ENCODE measurements around the gene CDCA3.

Gene CDCA3

DNA sequence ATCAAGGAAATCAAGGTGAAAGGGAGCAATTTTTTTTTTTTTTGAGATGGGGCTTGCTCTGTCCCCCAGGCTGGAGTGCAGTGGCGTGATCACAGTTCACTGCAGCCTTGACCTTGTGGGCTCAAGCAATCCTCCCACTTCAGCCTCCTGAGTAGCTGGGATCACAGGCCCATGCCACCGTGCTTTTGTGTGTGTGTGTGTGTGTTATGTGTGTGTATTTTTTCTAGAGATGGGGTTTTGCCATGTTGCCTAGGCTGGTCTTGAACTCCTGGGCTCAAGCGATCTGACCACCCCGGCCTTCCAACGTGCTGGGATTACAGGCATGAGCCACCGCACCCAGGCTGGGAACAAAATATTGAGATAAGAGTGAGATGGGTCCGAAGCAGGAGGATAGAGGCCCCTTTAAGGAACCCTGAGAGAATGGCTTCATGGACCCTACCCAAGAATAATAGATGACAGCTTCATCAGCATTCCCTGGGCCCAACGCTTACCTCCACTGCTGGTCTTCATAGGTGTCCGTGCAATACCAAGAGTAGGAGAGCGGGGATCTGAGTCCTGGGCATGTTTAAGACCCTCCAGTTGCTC lies 1.0 kb downstream of the CDCA3 start:
- TF ChIP-seq, protein P1, sequence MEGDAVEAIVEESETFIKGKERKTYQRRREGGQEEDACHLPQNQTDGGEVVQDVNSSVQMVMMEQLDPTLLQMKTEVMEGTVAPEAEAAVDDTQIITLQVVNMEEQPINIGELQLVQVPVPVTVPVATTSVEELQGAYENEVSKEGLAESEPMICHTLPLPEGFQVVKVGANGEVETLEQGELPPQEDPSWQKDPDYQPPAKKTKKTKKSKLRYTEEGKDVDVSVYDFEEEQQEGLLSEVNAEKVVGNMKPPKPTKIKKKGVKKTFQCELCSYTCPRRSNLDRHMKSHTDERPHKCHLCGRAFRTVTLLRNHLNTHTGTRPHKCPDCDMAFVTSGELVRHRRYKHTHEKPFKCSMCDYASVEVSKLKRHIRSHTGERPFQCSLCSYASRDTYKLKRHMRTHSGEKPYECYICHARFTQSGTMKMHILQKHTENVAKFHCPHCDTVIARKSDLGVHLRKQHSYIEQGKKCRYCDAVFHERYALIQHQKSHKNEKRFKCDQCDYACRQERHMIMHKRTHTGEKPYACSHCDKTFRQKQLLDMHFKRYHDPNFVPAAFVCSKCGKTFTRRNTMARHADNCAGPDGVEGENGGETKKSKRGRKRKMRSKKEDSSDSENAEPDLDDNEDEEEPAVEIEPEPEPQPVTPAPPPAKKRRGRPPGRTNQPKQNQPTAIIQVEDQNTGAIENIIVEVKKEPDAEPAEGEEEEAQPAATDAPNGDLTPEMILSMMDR (IDR thresholded peaks at IDR 0.05; ENCODE audit: low read depth, low read length, missing control alignments): no peak
- H3K4me3 ChIP-seq (ENCODE audit: low read depth, low read length): peak overlapping the region; percentile 79
- DNase-seq (ENCODE audit: low read depth): no peak
- in situ Hi-C loops (cut with HindIII; ENCODE audit: low sequenced_read_pairs): no loop called here

GRCh38 chr12:6849427-6849826 lies 1.7 kb downstream of the CDCA3 start:
- no peak for DNase-seq (ENCODE audit: low read depth)
- H3K4me3 ChIP-seq (ENCODE audit: low read depth, low read length): no peak overlapping the region
- TF ChIP-seq, protein P1 (IDR thresholded peaks at IDR 0.05; ENCODE audit: low read depth, low read length, missing control alignments): no peak
- in situ Hi-C loops (cut with HindIII; ENCODE audit: low sequenced_read_pairs): no loop called here

GRCh38 chr12:6847676-6848075 lies 3.4 kb downstream of the CDCA3 start:
- H3K4me3 ChIP-seq (ENCODE audit: low read depth, low read length): no peak overlapping the region
- in situ Hi-C loops (cut with HindIII; ENCODE audit: low sequenced_read_pairs): no loop called here
- TF ChIP-seq, protein P1 (IDR thresholded peaks at IDR 0.05; ENCODE audit: low read depth, low read length, missing control alignments): no peak
- no peak for DNase-seq (ENCODE audit: low read depth)

DNA sequence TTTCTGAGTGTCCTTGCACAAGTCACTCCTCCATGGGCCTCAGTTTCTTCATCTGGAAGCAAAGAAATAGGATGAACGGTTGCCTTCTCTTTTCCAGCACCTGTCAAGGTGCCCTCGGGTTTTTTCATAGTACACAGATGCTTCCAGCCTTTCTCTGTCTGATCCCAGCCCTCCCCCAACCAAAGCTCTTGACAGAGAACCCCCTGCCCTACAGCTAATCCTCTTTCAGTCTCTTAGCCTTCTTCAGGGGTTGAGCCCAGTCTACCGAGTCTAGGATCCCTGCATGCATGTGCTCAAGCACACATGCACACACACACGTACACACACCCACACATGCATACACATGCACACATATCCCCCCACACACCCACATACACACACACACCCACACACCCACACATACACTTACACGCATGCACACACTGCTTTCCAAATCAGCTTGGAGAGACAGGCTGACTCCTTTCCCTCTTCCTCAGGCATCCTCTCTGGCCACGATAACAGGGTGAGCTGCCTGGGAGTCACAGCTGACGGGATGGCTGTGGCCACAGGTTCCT lies 4.7 kb downstream of the CDCA3 start:
- H3K4me3 ChIP-seq (ENCODE audit: low read depth, low read length): no peak overlapping the region
- DNase-seq (ENCODE audit: low read depth): no peak
- in situ Hi-C loops (cut with HindIII; ENCODE audit: low sequenced_read_pairs): no loop called here

GRCh38 chr12:6845395-6845794 lies 5.7 kb downstream of the CDCA3 start:
- DNase-seq (ENCODE audit: low read depth): no peak
- TF ChIP-seq, protein P1 (IDR thresholded peaks at IDR 0.05; ENCODE audit: low read depth, low read length, missing control alignments): no peak
- no peak overlapping the region for H3K4me3 ChIP-seq (ENCODE audit: low read depth, low read length)
- in situ Hi-C loops (cut with HindIII; ENCODE audit: low sequenced_read_pairs): no loop called here

More for the DNA sequence above, 4.7 kb downstream of the CDCA3 start:
- TF ChIP-seq, protein P1 (IDR thresholded peaks at IDR 0.05; ENCODE audit: low read depth, low read length, missing control alignments): no peak

GRCh38 chr12:6843118-6843902 lies 7.8 kb downstream of the CDCA3 start:
- in situ Hi-C loops (cut with HindIII; ENCODE audit: low sequenced_read_pairs): no loop called here
- TF ChIP-seq, protein P1 (IDR thresholded peaks at IDR 0.05; ENCODE audit: low read depth, low read length, missing control alignments): no peak
- no peak overlapping the region for H3K4me3 ChIP-seq (ENCODE audit: low read depth, low read length)
- DNase-seq (ENCODE audit: low read depth): no peak
